ENCODE data around the gene SPATA31C2. TPM values are rescaled to one million over a fixed set of nuclear protein-coding genes. Genes with fewer than 3 reads are reported as not detected.

SPATA31C2 gene
- total and polyA plus RNA-seq, 2 of the 13 experiments (the other 11 are each of a cell fraction or from before 2014, with no cell fraction given) = not detected

DNA sequence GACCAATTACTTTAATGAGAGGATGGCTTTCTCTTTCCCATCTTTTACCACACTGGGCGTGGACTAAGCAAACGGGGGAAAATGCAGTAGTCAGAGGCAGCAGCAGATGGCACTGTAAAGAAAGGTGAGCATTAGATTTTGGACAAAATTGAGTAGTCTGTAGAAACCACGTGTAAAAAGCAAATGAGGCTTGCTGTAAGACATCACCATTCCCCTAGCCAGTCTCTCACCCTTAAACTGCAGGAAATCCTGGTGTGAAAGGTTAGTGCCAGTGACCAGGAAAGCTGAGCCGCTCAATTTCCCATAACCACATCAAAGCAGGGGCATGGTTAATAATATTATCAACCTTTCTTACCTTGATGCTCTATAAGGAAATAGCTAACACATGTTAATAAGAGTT is 31.8 kb downstream of the SPATA31C2 start:
- H3K9me3 ChIP-seq (ENCODE audit: low read length) = no peaks in the 10 kb centered on the region
- WGBS (ENCODE audit: low lambda C conversion rate) = 2% methylated on average over 4 of the region's 4 CpGs
- no peaks in the 10 kb centered on the region for H3K4me1 ChIP-seq (ENCODE audit: insufficient read depth, low read length)
- ChIA-PET POLR2A (no interaction called here), CTCF (ENCODE audit: low intra/inter-chr PET ratio, low total read pairs) (no interaction called here)
- H3K79me2 ChIP-seq (ENCODE audit: insufficient read depth, low read length) = no peaks in the 10 kb centered on the region
- in situ Hi-C loops (cut with HindIII; ENCODE audit: extremely low pct_ligation_motif_present, low pct_unique_long_range_greater_than_20kb) (no loop called here), intact Hi-C loops (cut with micrococcal nuclease; ENCODE audit: unreplicated experiment) (loop anchor here (10.0 kb wide), 1 partner anchor 468 kb away; no protein-coding TSS in a partner anchor)
- peak; percentile 61 for ATAC-seq
- no peaks in the 10 kb centered on the region for H3K36me3 ChIP-seq (replicated peaks in 1 of 2; ENCODE audit: control insufficient read depth in 1 of 2, insufficient read depth in 2 of 2, low read length in 2 of 2)
- H3K4me2 ChIP-seq (ENCODE audit: low read depth, low read length) = no peak overlapping the region
- no peak overlapping the region for H2AFZ ChIP-seq (ENCODE audit: low read length)
- BruUV-seq (replicated peaks) = no TSS peak
- DNase-seq (ENCODE audit: low spot score) = no peak
- no peak for FAIRE-seq
- no peaks in the 10 kb centered on the region for H3K27me3 ChIP-seq (ENCODE audit: control insufficient read depth in 1 of 2, insufficient read depth in 2 of 2, low read length in 2 of 2)
- H3K9ac ChIP-seq (ENCODE audit: insufficient read depth, low read depth, low read length) = no peak overlapping the region
- TF ChIP-seq ZNF441 (CRISPR knock-in tag; IDR thresholded peaks at IDR 0.05; ENCODE audit: borderline replicate concordance) (no peak), ZNF354B (CRISPR knock-in tag; IDR thresholded peaks at IDR 0.05) (no peak), MTA3 (CRISPR knock-in tag; IDR thresholded peaks at IDR 0.05) (no peak), ZNF225 (CRISPR knock-in tag; IDR thresholded peaks at IDR 0.05) (no peak), SMC3 (IDR thresholded peaks at IDR 0.05; ENCODE audit: low read length) (peak; percentile 26; the same call in 1 of the 2 replicates), STAG1 (CRISPR knock-in tag; IDR thresholded peaks at IDR 0.05) (peak; percentile 59)
- TF ChIP-seq, protein P1, sequence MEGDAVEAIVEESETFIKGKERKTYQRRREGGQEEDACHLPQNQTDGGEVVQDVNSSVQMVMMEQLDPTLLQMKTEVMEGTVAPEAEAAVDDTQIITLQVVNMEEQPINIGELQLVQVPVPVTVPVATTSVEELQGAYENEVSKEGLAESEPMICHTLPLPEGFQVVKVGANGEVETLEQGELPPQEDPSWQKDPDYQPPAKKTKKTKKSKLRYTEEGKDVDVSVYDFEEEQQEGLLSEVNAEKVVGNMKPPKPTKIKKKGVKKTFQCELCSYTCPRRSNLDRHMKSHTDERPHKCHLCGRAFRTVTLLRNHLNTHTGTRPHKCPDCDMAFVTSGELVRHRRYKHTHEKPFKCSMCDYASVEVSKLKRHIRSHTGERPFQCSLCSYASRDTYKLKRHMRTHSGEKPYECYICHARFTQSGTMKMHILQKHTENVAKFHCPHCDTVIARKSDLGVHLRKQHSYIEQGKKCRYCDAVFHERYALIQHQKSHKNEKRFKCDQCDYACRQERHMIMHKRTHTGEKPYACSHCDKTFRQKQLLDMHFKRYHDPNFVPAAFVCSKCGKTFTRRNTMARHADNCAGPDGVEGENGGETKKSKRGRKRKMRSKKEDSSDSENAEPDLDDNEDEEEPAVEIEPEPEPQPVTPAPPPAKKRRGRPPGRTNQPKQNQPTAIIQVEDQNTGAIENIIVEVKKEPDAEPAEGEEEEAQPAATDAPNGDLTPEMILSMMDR (CRISPR knock-in tag; IDR thresholded peaks at IDR 0.05) = peak; percentile 51
- TF ChIP-seq, protein P2, sequence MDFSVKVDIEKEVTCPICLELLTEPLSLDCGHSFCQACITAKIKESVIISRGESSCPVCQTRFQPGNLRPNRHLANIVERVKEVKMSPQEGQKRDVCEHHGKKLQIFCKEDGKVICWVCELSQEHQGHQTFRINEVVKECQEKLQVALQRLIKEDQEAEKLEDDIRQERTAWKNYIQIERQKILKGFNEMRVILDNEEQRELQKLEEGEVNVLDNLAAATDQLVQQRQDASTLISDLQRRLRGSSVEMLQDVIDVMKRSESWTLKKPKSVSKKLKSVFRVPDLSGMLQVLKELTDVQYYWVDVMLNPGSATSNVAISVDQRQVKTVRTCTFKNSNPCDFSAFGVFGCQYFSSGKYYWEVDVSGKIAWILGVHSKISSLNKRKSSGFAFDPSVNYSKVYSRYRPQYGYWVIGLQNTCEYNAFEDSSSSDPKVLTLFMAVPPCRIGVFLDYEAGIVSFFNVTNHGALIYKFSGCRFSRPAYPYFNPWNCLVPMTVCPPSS (IDR thresholded peaks at IDR 0.05) = no peak
- TF ChIP-seq, protein P3, sequence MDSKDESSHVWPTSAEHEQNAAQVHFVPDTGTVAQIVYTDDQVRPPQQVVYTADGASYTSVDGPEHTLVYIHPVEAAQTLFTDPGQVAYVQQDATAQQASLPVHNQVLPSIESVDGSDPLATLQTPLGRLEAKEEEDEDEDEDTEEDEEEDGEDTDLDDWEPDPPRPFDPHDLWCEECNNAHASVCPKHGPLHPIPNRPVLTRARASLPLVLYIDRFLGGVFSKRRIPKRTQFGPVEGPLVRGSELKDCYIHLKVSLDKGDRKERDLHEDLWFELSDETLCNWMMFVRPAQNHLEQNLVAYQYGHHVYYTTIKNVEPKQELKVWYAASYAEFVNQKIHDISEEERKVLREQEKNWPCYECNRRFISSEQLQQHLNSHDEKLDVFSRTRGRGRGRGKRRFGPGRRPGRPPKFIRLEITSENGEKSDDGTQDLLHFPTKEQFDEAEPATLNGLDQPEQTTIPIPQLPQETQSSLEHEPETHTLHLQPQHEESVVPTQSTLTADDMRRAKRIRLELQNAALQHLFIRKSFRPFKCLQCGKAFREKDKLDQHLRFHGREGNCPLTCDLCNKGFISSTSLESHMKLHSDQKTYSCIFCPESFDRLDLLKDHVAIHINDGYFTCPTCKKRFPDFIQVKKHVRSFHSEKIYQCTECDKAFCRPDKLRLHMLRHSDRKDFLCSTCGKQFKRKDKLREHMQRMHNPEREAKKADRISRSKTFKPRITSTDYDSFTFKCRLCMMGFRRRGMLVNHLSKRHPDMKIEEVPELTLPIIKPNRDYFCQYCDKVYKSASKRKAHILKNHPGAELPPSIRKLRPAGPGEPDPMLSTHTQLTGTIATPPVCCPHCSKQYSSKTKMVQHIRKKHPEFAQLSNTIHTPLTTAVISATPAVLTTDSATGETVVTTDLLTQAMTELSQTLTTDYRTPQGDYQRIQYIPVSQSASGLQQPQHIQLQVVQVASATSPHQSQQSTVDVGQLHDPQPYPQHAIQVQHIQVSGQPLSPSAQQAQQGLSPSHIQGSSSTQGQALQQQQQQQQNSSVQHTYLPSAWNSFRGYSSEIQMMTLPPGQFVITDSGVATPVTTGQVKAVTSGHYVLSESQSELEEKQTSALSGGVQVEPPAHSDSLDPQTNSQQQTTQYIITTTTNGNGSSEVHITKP (CRISPR knock-in tag; IDR thresholded peaks at IDR 0.05; ENCODE audit: low read depth) = no peak
- H4K20me1 ChIP-seq (ENCODE audit: insufficient read depth, low read length) = no peaks in the 10 kb centered on the region
- no peak overlapping the region for H3K4me3 ChIP-seq (replicated peaks in 1 of 3; ENCODE audit: insufficient read depth in 1 of 3, low read depth in 2 of 3, low read length in 3 of 3)
- no peak overlapping the region for H3K27ac ChIP-seq (ENCODE audit: extremely low read length, insufficient read depth, low read length)

Data from HepG2 (cell line).